Duodenal mucosa (tissue), 2 donors: ENCODE data around the gene ATP8A2.

Experiments used
- H3K27ac ChIP-seq: one replicate; pipeline ENCODE4 v1.7.0; 2013; ENCODE audit warnings: low read depth, low read length
- H3K27me3 ChIP-seq, 2 donors: one replicate each; pipeline ENCODE4 v1.7.0; 2013; ENCODE audit warnings: low read length in 2 of 2, control low read depth in 1 of 2; ENCODE audit not compliant: insufficient read depth in 2 of 2, control insufficient read depth in 1 of 2
- H3K36me3 ChIP-seq, 2 donors: one replicate each; pipeline ENCODE4 v1.7.0; 2013; ENCODE audit warnings: low read length in 2 of 2, control low read depth in 1 of 2; ENCODE audit not compliant: insufficient read depth in 2 of 2, control insufficient read depth in 1 of 2
- H3K4me1 ChIP-seq, 2 donors: one replicate each; pipeline ENCODE4 v1.7.0; 2013; ENCODE audit warnings: low read length in 2 of 2, control low read depth in 1 of 2; ENCODE audit not compliant: insufficient read depth in 2 of 2, control insufficient read depth in 1 of 2
- H3K4me3 ChIP-seq, 2 donors: one replicate each; pipeline ENCODE4 v1.7.0; 2013; ENCODE audit warnings: low read length in 2 of 2, low read depth in 1 of 2
- H3K9ac ChIP-seq, 2 donors: one replicate each; pipeline ENCODE4 v1.7.0; 2013; ENCODE audit warnings: low read length in 2 of 2, low read depth in 1 of 2
- H3K9me3 ChIP-seq, 2 donors: one replicate each; pipeline ENCODE4 v1.7.0; 2013; ENCODE audit warnings: low read length in 2 of 2, control low read depth in 1 of 2; ENCODE audit not compliant: control insufficient read depth in 1 of 2

Gene ATP8A2

DNA sequence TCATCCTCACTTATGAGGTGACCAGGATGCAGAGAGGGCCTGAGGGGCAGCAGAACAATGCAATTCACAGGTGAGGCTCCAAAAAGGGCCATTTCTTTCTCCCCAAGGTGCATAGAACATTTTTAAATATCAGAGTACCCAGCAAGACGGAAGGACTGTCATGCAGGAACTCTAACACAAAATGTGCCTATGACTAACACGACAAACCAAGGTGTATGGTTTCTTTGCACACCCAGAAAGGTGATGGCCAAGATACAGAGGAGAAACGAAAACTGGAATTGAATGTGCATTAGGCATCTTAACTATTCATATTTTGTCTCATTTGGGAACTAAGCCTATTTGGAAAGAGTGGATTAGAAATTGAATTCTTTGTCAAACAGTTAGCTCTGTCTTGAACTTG is 650.2 kb downstream of the ATP8A2 start:
- no peak overlapping the region for H3K4me3 ChIP-seq
- H3K27ac ChIP-seq: no peak overlapping the region
- no peak overlapping the region for H3K9ac ChIP-seq
- no peaks in the 10 kb centered on the region for H3K4me1 ChIP-seq
- H3K36me3 ChIP-seq: no peaks in the 10 kb centered on the region
- no peaks in the 10 kb centered on the region for H3K9me3 ChIP-seq
- no peaks in the 10 kb centered on the region for H3K27me3 ChIP-seq

GRCh38 chr13:26022538-26023292 is 650.9 kb downstream of the ATP8A2 start:
- no peak overlapping the region for H3K4me3 ChIP-seq
- no peak overlapping the region for H3K27ac ChIP-seq
- H3K36me3 ChIP-seq: no peaks in the 10 kb centered on the region
- H3K27me3 ChIP-seq: no peaks in the 10 kb centered on the region
- no peaks in the 10 kb centered on the region for H3K4me1 ChIP-seq
- H3K9me3 ChIP-seq: no peaks in the 10 kb centered on the region
- no peak overlapping the region for H3K9ac ChIP-seq

DNA sequence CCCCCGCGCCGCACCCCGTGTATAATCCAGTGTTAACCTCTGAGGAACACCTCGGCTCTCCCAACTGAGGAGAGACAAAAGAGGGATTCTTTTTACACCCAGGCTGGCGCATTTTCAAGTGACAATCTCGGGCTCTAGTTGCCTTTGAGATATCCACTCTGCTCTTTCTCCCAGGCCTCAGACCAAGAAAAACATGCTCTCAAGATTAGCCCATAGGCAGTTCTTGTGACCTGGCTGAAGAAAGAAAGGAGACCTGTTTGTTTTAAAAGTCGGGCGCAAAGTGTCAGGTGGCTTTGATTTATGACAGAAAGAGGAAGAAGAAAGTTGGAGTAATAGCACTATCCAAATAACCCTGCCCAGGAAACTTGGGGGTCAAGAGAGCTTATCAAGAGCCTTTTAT is 652.8 kb downstream of the ATP8A2 start:
- no peaks in the 10 kb centered on the region for H3K27me3 ChIP-seq
- H3K4me3 ChIP-seq: no peak overlapping the region
- no peaks in the 10 kb centered on the region for H3K4me1 ChIP-seq
- H3K9me3 ChIP-seq: no peaks in the 10 kb centered on the region
- H3K36me3 ChIP-seq: no peaks in the 10 kb centered on the region
- no peak overlapping the region for H3K27ac ChIP-seq
- no peak overlapping the region for H3K9ac ChIP-seq

DNA sequence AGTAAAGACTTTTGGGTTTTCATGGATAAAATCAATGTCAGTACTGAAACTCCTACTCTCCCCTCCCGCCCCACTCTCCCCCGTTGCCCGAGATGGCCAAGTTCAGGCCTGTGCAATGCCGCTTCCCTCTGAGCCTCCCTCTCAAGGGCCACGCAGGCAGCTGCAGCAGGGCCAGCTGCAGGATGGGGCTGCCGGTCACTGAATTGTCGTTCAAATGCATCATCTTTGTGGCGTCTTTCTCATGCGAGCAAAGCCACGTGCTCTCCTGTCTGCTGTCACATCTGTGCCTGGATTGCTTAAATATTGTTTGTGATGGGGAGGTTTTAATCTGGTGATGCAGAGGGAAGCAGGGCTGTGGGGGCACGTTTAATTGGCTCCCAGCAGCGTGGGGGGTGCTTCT is 653.4 kb downstream of the ATP8A2 start:
- Histone ChIP-seq H3K27me3 (no peaks in the 10 kb centered on the region), H3K36me3 (no peaks in the 10 kb centered on the region), H3K9ac (no peak overlapping the region), H3K9me3 (no peaks in the 10 kb centered on the region), H3K27ac (no peak overlapping the region), H3K4me3 (no peak overlapping the region), H3K4me1 (no peaks in the 10 kb centered on the region)

GRCh38 chr13:26025771-26026170 is 654.0 kb downstream of the ATP8A2 start:
- Histone ChIP-seq H3K36me3 (no peaks in the 10 kb centered on the region), H3K9ac (no peak overlapping the region), H3K27me3 (no peaks in the 10 kb centered on the region), H3K27ac (no peak overlapping the region), H3K4me1 (no peaks in the 10 kb centered on the region), H3K4me3 (no peak overlapping the region), H3K9me3 (no peaks in the 10 kb centered on the region)

DNA sequence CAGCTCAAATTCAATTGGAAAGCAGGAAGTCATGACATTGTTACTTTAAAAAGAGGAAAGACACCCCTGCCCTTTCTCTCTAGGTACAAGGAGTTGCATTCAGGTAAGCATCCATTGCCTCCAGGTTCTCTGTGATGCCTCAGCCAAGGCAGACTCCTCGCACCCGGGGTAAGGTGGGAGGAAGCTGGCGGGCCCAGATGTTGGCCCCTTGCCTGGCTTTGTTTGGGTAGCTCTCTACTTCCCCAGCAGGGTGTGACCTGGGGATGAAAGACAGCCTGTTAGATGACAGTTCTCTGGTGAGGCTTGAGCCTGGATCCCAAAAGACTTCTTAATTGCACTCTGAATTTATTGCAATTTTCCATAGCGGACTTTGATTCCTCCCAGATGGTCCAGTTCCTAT is 654.4 kb downstream of the ATP8A2 start:
- Histone ChIP-seq H3K9me3 (no peaks in the 10 kb centered on the region), H3K27ac (no peak overlapping the region), H3K4me1 (no peaks in the 10 kb centered on the region), H3K36me3 (no peaks in the 10 kb centered on the region), H3K4me3 (no peak overlapping the region), H3K9ac (no peak overlapping the region), H3K27me3 (no peaks in the 10 kb centered on the region)

DNA sequence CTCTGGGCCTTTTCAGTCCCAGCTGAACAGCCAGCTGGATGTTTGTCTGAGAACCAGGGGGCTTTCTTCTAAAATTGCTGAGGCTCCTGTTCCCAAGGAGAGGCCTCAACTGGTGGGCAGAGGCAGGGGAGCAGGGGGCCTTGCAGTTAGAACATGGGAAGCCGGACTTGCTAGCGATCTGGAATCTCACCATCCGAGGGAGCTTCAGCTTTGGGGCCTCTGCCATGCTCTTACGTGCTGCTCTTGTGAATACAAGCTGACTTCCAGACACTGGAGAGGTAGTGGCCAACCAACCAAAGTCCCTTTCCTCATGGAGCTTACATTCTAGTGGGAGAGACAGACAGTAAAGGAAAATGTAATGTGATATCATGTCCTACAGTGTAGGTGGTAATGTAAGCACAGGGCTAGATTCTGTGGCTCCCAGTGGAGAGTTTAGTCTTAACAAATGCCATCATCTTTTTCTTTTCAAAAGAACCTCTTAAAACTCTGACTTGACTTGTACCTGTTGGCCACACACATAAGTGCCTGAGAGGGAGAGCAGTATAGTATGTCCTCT is 657.9 kb downstream of the ATP8A2 start:
- H3K4me1 ChIP-seq: no peaks in the 10 kb centered on the region
- no peaks in the 10 kb centered on the region for H3K9me3 ChIP-seq
- no peak overlapping the region for H3K27ac ChIP-seq
- no peak overlapping the region for H3K9ac ChIP-seq
- no peaks in the 10 kb centered on the region for H3K27me3 ChIP-seq
- no peak overlapping the region for H3K4me3 ChIP-seq
- H3K36me3 ChIP-seq: no peaks in the 10 kb centered on the region

DNA sequence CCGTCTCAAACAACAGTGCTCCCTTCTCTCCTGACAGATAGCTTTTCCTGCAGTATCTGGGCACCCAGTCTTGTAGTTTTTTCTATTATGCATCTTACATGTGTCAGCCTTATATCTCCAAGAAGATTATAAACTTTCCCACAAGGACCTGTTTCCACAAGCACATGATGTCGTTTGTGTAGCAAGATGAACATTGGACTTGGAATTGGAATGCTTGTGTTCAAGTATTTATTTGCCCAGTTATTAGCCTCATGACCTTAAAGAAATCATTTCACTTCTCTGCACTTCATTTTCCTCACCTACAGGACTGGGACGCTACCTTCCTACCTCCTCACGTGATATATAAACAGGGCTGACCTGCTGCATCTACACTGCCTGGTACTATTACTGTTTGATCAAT is 658.6 kb downstream of the ATP8A2 start:
- H3K4me1 ChIP-seq: no peaks in the 10 kb centered on the region
- no peaks in the 10 kb centered on the region for H3K27me3 ChIP-seq
- no peaks in the 10 kb centered on the region for H3K9me3 ChIP-seq
- H3K27ac ChIP-seq: no peak overlapping the region
- H3K4me3 ChIP-seq: no peak overlapping the region
- no peak overlapping the region for H3K9ac ChIP-seq
- H3K36me3 ChIP-seq: no peaks in the 10 kb centered on the region

GRCh38 chr13:26034018-26034417 is 662.2 kb downstream of the ATP8A2 start:
- no peak overlapping the region for H3K9ac ChIP-seq
- no peaks in the 10 kb centered on the region for H3K36me3 ChIP-seq
- no peaks in the 10 kb centered on the region for H3K27me3 ChIP-seq
- no peak overlapping the region for H3K27ac ChIP-seq
- no peaks in the 10 kb centered on the region for H3K9me3 ChIP-seq
- H3K4me1 ChIP-seq: no peaks in the 10 kb centered on the region
- no peak overlapping the region for H3K4me3 ChIP-seq

DNA sequence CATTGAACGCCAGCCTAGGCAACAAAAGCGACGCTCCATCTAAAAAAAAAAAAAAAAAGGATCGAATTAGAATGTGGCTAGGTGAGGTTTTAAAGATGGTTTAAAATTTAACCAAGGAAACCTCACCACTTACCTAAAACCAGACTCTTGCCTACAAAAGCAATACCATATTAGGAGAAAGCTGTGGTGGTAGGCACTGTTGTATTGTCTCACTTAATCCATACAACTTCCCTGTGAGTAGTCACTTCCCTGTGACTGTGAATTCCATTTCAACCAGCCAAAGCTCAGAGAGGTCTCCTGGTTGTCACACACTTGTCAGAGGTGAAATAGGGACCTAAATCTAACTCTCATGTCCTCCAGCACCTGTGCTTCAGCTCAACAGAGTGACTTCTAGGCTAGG is 664.6 kb downstream of the ATP8A2 start:
- no peak overlapping the region for H3K27ac ChIP-seq
- H3K27me3 ChIP-seq: no peaks in the 10 kb centered on the region
- H3K4me1 ChIP-seq: no peaks in the 10 kb centered on the region
- H3K9me3 ChIP-seq: no peaks in the 10 kb centered on the region
- no peak overlapping the region for H3K9ac ChIP-seq
- no peak overlapping the region for H3K4me3 ChIP-seq
- H3K36me3 ChIP-seq: no peaks in the 10 kb centered on the region
